Measurements from ENCODE around the gene ADGRE2. TPM values are rescaled to one million over a fixed set of nuclear protein-coding genes. Genes with fewer than 3 reads are reported as not detected.
"Not testable (repeated sequence)": the region's sequence is repeated elsewhere in the genome, so short reads cannot be mapped to it uniquely, and the experiment has no call there.

Gene ADGRE2
- 46.0 TPM for total RNA-seq

DNA sequence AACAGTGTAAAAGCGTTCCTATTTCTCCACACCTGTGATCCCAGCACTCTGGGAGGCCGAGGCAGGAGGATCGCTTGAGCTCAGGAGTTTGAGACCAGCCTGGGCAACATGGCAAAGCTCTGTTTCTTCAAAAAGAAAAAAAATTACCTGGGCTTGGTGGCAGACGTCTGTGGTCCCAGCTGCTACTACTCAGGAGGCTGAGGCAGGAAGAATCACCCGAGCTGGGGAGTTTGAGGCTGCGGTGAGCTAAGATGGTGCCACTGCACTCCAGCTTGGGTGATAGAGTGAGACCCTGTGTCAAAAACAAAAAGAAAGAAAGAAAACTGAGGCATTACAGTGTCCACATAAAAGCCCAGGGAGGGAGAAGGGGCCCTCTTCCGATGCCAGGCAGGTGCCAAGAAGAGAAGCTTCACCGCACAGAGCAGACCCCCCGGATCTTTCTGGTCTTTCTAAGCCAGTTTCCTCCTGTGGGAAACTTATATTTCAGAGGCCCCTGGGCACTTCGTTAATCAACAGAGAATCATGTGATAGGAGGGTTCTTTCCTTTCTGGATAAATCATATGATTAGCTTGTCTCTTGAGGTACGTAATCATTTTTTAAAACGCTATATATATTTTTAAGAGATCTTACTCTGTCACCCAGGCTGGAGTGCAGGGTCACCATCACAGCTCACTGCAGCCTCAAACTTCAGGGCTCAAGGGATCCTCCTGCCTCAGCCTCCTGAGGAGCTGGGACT lies at the start of gene ADGRE2:
TSS of gene ADGRE2 (minus strand) at position 451 of the 736 bp plus-strand sequence. CDS start 1,804 bp downstream, outside the sequence.
- DNase-seq (ENCODE audit: low read depth in 2 of 3, low spot score in 2 of 3), result peak in 1 of 3 donors; percentile 8

DNA sequence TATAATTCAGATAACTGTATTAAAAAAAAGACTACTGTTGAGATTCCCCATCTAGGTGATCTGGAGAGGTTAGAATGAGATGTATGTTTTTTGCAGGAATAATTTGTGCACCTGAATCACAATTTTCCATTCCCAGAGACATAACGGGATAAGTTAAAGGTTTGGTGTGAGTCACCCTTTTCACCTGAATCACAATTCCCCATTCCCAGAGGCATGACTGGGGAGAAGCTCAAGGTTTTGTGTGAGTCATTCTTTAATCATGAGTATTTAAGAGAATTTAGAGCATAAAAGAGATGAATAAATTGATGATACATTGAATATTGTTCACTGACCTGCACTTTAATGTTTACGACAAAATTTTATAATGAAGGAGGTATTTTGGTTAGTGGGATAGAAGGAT lies 47.6 kb upstream of the ADGRE2 start:
- no peak for DNase-seq (ENCODE audit: low read depth in 2 of 3, low spot score in 2 of 3)

DNA sequence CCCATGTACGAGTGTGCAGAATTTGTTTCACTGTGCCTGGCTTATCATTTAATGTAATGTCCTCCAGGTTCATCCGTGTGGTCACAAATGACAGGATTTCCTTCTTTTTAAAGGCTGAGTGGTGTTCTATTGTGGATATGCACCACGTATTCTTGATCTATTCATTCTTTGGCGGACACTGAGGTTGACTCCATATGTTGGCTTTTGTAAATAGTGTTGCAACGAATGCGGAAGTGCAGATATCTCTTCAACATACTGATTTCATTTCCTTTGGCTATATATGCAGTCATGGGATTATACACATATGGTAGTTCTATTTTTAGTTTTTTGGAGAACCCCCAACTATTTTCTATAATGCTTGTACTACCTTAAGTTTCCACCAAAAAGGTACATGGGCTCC lies 43.6 kb upstream of the ADGRE2 start:
- peak in 1 of 3 donors; percentile 42 for DNase-seq (ENCODE audit: low read depth in 2 of 3, low spot score in 2 of 3)

DNA sequence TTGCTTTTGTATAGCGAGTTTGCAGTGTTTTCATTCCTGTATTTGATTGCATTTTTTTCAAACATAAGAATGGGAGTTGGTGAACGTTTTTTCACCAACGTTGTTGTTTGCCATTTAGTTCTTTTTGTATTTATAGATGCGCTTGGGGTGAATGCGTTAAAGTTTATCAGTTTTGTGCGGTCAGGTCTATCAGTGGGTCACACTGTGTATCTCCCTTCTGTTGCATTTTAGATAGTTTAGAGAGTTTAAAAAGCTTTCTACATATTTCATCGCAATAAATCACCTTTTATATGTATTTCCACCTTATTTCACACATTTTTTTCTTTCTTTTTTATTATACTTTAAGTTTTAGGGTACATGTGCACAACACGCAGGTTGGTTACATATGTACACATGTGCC lies 40.2 kb upstream of the ADGRE2 start:
- no peak for DNase-seq (ENCODE audit: low read depth in 2 of 3, low spot score in 2 of 3)

DNA sequence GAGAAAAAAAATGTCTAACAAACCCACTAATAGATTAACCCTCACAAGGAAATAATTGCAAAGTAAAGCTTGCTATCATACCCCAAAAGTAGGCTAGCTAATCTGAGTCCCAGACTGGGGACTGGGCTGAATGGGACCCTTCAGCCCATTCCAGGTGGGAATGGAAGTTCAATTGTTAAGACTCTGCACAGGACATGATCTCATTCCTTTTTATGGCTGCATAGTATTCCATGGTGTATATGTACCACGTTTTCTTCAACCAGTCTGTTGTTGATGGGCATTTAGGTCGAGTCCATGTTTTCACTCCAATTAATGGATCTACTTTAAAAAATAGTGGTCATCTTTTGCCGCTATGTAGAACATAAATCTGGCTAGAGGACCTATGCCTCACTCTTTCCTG lies 38.7 kb upstream of the ADGRE2 start:
- no peak for DNase-seq (ENCODE audit: low read depth in 2 of 3, low spot score in 2 of 3)

DNA sequence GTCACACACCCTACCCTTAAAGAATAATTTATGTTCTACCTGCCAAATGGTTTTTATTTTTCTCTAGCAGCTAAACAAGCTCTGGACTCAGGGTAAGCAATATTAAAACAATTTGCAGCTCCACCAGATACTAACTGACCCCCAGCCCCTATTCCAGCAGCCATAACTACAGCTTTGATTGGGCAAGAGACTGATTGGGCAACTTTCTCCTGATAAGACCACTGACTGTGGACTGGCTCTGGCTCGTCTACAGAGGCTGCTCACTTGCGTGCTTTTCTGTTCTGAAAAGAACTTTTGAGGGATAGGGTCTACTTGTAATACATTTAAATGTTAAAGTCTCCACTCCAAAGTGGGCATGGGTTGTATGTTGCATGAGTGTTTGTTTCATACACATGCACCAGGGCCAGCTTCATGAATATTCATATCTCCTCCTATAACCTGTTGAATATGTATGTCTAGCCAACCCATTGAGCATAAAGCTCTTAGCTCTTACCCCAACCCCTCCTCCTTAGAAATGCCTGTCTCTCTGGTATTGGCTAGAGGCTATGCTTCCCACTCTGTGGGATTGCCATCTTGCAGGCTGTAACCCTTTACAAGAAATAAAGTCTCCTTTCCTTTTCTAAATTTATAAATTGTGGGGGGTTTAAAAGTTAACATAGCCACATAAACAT lies 36.8 kb upstream of the ADGRE2 start:
- no peak for DNase-seq (ENCODE audit: low read depth in 2 of 3, low spot score in 2 of 3)

DNA sequence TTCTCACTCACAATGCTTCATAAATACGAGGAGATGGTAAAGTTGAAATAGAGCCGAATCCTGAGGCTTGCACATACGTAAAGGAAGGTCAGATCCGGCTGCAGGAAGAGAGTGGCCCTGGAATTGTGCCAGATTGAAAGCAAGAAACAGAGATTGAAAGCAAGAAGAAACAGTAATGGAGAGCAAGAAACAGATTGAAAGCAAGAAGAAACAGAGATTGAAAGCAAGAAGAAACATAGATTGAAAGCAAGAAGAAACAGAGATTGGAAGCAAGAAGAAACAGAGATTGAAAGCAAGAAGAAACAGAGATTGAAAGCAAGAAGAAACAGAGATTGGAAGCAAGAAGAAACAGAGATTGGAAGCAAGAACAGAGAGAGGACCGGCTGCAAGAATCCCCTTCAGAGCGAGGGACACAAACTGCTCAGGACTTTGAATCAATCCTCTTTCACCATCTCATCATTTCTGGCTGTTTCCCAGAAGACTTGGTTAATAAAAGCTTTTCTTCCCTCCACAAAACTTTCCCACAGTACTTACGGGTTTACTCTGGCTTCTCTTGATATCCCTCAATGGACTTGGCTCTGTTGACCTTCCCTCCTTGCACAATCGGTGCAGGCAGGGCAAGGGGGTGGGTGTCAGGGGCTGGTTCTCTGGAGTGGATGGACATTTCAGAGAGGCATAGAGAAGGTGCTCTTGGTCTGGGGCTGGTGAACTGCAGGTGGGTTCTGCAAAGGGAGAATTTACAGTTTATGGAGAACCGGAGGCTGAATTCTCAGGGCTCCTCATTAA lies 31.1 kb upstream of the ADGRE2 start:
- DNase-seq (ENCODE audit: low read depth in 2 of 3, low spot score in 2 of 3), result no peak

DNA sequence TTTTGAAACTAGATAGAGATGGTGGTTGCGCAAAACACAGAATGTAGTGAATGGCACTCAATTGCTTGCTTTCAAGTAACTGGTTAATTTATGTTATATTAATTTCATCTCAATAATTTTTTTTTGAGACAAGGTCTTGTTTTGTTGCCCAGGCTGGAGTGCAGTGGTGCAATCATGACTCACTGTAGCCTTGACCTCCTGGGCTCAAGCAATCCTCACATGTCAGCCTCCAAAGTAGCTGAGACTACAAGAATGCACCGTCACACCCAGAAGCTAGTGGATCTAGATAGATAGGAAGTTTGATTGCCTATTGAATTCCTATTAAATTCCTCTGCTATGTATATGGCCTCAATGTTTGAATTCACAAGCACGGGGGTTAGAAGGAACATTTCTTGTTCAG lies 26.4 kb upstream of the ADGRE2 start:
- no peak for DNase-seq (ENCODE audit: low read depth in 2 of 3, low spot score in 2 of 3)

DNA sequence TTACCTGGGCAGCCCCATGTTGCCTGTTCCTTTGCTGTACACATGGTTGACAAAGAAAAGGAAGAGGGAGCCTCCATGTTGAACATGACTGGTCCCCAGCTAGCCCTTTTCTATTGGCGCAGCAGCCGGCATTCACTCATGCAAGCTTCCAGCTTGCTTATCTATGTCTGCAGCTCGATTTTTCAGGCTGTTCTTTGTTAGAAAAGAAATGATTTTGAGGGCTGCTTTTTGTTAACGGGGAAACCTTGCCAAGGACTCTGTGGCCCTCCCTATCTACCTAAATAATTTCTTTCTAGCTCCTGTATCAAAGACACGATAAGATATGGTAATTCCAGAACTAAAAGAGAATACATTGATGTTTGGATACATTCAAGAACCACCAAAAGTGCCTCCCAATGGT lies 20.4 kb upstream of the ADGRE2 start:
- DNase-seq (ENCODE audit: low read depth in 2 of 3, low spot score in 2 of 3), result no peak

DNA sequence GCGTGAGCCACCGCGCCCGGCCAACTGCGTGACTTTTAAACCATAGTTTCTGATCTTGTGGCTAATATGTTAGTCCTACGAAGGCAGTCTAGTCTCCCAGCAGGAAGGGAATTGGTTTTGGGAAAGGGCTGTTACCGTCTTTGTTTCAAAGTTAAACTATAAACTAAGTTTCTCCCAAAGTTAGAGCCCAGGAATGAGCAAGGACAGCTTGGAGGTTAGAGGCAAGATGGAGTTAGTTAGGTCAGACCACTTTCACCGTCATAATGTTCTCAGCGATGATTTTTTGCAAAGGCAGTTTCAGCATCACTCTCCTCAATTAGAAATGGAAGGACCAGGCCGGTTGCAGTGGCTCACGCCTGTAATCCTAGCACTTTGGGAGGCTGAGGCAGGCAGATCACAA lies 17.7 kb upstream of the ADGRE2 start:
- no peak for DNase-seq (ENCODE audit: low read depth in 2 of 3, low spot score in 2 of 3)

DNA sequence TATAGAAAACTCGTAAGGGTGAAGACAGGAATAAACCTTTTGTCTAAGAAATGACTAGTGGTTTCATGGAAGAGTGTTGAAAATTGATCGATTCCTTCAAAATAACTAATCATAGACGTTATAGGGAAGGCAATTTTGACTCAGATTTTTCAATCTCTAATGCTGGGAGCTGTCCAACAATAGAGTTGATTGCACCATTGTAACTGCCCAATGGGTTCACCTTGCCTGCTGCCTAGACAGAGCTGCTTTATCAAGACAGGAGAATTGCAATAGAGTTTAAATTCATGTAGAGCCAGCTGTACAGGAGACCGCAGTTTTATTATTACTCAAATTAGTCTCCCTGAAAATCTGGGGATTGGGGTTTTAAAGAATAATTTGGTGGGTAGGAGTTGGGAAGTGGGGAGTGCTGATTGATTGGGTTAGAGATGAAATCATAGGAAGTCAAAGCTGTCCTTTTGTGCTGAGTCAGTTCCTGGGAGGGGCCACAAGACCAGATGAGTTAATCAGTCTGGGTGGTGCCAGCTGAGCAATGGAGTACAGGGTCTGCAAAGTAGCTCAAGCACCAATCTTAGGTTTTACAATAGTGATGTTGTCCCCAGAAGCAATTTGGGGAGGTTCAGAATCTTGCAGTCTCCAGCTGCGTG lies 16.8 kb upstream of the ADGRE2 start:
- peak in 2 of 3 donors; percentile 63 to 66 for DNase-seq (ENCODE audit: low read depth in 2 of 3, low spot score in 2 of 3)

DNA sequence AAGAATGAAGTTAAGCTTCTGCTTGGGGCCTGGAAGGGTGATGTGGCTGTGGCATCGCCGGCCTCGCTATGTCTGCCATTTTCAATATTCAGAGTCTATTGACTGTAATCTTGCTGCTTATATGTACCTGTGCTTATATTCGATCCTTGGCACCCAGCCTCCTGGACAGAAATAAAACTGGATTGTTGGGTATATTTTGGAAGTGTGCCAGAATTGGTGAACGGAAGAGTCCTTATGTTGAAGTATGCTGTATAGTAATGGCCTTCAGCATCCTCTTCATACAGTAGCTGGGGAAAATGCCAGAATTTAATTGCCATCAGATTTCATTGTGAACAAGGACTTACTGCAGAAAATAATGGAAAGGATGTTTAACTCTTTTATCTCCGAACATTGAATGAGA lies 13.9 kb upstream of the ADGRE2 start:
- DNase-seq (ENCODE audit: low read depth in 2 of 3, low spot score in 2 of 3), result not testable (repeated sequence)

DNA sequence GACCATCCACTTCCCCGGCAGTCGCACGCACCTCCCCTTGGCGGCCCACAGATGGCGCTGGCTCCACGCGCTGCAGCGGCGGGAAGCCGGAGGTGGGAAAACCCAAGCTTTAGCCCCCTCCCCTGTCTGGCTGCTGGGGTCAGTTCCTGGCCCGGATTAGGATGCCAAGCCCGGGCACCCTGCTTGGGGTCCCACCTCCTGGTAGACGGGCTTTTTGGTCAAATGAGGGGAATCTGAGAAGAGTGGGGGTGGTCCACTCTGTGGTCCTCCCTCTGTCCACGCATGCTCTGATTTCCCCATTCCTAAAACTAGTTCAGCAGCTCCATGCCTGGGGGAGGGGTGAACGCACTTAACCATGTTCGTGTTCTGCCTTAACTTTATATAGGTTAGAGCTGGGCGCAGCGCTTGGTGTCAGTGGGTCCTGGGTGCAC lies 8.1 kb upstream of the ADGRE2 start:
- DNase-seq (ENCODE audit: low read depth in 2 of 3, low spot score in 2 of 3), result peak in 2 of 3 donors; percentile 48 to 51

DNA sequence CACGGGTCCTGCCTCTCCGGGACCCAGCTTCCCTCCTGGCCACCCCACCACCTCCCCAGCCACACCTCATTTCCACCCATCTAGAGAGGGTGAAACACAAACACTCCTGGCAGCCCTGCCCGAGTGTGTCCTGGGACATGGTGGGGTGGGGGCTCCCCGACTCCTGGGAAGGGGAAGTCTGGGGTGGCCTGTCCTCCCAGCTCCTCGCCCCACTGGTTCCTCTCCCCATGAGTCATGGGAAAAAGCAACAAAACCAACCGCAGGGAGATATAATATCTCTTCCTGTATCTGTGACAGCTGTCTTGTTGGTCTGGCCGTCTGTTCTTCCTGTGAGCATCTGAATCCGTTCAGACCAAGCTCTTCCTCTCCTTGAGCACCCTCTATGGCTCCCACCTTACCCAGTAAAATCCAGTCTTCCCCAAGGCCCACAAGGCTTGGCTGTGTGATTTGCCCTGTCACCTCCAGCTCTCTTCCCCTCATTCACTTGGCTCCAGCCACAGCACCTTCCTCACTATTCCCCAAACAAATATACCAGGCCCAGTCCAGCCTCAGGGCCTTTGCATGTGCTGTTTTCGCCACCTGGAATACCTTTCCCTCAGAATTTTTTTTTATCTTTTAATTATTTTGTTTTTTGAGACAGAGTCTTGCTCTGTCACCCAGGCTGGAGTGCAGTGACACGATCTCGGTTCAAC lies 6.9 kb upstream of the ADGRE2 start:
- DNase-seq (ENCODE audit: low read depth in 2 of 3, low spot score in 2 of 3), result peak in 2 of 3 donors; percentile 91

DNA sequence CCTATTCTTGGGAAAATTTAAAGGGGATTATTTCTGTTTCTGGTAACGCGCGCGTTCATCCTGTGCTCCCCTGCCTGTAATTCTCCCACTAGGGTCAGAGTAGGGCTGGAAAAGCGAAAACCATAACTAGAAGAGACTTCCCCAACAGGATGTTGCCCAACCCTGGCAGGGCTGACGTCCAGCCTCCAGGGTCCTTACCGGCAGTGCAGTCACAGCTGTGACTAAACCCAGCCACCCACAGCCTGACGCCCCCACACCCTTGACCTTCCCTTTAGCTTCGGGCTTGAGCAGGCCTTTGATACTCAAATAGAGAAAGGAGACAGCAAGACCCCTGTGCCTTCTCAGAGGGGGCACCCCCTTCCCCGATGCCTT lies 6.4 kb upstream of the ADGRE2 start:
- peak in 2 of 3 donors; percentile 69 to 77 for DNase-seq (ENCODE audit: low read depth in 2 of 3, low spot score in 2 of 3)

DNA sequence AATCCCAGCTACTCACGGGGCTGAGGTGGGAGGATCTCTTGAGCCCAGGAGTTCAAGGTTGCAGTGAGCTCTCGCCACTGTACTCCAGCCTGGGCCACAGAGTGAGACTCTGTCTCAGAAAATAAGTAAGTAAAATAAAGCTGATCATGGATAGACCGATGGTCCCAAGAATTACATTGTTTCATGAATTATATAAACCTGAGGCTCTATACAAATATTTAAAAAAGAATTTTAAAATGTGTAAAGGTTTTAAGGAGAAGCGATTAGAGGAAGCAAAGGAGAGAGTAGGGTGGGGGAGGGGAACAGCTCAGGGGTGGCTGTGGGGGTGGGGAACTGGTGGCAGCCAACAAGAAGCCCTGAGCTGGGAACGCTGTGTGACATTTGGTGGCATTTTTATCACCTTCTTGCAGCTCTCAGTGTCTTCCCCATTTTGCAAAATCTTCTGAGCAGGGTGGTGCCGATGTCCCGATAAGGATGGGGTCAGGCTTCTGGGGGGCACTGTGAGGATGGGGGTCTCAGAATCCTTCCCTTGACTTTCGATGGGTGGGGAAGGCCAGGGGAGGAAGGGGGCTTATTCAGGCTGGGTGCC lies 5.1 kb upstream of the ADGRE2 start:
- peak in 2 of 3 donors; percentile 50 to 83 for DNase-seq (ENCODE audit: low read depth in 2 of 3, low spot score in 2 of 3)

DNA sequence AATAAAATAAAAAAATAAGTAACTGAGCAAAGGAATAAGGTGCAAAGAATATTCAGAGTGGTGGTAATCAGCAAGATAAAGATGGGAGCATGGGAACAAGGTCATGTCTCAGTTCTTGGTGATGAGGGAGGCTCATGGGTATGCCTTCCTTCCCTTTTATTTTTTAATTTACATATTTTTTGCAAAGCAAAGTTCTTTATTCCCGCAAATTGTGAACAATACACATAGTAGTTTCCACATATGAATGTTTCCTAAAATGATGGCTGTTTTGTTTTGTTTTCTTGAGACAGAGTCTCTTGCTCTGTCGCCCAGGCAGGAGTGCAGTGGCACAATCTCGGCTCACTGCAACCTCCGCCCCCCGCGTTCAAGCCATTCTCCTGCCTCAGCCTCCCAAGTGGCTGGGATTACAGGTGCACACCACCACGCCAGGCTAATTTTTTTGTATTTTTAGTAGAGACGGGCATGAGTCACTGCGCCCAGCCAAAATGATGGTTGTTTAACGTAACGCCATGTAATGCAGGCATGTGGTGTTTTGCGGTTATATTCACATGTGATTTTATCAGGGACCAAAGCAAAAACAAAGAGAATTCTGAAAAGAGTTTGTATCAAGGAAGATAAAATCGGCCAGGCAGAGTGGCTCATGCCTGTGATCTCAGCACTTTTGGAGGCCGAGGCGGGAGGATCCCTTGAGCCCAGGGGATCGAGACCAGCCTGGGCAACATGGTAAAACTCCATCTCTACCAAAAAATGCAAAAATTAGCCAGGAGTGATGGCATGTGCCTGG lies 4.5 kb upstream of the ADGRE2 start:
- DNase-seq (ENCODE audit: low read depth in 2 of 3, low spot score in 2 of 3), result no peak

DNA sequence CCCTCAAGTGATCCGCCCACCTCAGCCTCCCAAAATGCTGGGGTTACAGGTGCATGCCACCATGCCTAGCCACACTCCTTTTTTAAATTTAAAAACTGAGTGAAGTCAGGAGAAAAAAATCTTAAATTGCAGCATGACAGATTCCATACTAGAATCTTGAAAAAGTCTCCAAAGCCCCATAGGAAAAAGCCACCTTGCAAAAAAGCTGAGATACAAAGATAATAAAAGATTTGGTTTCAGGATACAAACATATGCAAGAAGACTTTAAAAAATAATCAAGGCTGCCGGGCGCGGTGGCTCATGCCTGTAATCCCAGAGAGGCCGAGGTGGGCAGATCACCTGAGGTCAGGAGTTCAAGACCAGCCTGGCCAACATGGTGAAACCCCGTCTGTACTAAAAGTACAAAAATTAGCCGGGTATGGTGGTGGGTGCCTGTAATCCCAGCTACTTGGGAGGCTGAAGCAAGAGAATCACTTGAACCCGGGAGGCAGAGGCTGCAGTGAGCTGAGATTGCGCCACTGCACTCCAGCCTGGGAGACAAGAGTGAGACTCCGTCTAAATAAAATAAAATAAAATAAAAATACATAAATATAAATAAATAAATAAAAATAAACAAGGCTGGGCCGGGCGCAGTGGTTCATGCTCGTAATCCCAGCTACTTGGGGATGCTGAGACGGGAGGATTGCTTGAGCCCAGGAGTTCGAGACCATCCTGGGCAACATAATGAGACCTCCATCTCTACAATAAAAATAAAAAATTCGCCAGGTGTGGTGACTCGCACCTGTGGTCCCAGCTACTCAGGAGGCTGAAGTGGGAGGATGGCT lies 3.6 kb upstream of the ADGRE2 start:
- not testable (repeated sequence) for DNase-seq (ENCODE audit: low read depth in 2 of 3, low spot score in 2 of 3)
